ACC112 (cell line): ENCODE measurements around the gene NDE1.
"Not testable (repeated sequence)": the region's sequence is repeated elsewhere in the genome, so short reads cannot be mapped to it uniquely, and the experiment has no call there.

ENCODE experiments used
- H2AFZ ChIP-seq: fragments of 200-600 bp; sonication (generic); one replicate; pipeline ENCODE4 v1.6.0; 2017; ENCODE audit warnings: antibody characterized with exemption, low read length; ENCODE audit not compliant: unreplicated experiment
- H3K27ac ChIP-seq: fragments of 200-600 bp; sonication (generic); 2 replicates; pipeline ENCODE4 v1.5.1; 2014; ENCODE audit warnings: low read depth, mild to moderate bottlenecking, antibody characterized with exemption, low read length, moderate library complexity
- H3K27me3 ChIP-seq: fragments of 200-600 bp; sonication (generic); 2 replicates; pipeline ENCODE4 v1.6.1; 2014; ENCODE audit warnings: mild to moderate bottlenecking, antibody characterized with exemption, low read length, moderate library complexity, mixed read lengths; ENCODE audit not compliant: insufficient read depth
- H3K36me3 ChIP-seq: fragments of 200-600 bp; sonication (generic); 2 replicates; pipeline ENCODE4 v1.6.1; 2016; ENCODE audit warnings: mild to moderate bottlenecking, antibody characterized with exemption, low read length, moderate library complexity, mixed read lengths; ENCODE audit not compliant: insufficient read depth
- H3K4me1 ChIP-seq: fragments of 200-600 bp; sonication (generic); one replicate; pipeline ENCODE4 v1.6.1; 2016; ENCODE audit warnings: low read length, mixed read lengths; ENCODE audit not compliant: insufficient read depth, unreplicated experiment, control insufficient read depth
- H3K4me3 ChIP-seq: fragments of 200-600 bp; sonication (generic); 2 replicates; pipeline ENCODE4 v1.5.1; 2014; ENCODE audit warnings: mild to moderate bottlenecking, low read depth, low read length
- H3K79me2 ChIP-seq: fragments of 200-600 bp; sonication (generic); one replicate; pipeline ENCODE4 v1.6.0; 2016; ENCODE audit warnings: low read length; ENCODE audit not compliant: control insufficient read depth, unreplicated experiment, insufficient read depth

NDE1 gene, protein sequence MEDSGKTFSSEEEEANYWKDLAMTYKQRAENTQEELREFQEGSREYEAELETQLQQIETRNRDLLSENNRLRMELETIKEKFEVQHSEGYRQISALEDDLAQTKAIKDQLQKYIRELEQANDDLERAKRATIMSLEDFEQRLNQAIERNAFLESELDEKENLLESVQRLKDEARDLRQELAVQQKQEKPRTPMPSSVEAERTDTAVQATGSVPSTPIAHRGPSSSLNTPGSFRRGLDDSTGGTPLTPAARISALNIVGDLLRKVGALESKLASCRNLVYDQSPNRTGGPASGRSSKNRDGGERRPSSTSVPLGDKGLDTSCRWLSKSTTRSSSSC

DNA sequence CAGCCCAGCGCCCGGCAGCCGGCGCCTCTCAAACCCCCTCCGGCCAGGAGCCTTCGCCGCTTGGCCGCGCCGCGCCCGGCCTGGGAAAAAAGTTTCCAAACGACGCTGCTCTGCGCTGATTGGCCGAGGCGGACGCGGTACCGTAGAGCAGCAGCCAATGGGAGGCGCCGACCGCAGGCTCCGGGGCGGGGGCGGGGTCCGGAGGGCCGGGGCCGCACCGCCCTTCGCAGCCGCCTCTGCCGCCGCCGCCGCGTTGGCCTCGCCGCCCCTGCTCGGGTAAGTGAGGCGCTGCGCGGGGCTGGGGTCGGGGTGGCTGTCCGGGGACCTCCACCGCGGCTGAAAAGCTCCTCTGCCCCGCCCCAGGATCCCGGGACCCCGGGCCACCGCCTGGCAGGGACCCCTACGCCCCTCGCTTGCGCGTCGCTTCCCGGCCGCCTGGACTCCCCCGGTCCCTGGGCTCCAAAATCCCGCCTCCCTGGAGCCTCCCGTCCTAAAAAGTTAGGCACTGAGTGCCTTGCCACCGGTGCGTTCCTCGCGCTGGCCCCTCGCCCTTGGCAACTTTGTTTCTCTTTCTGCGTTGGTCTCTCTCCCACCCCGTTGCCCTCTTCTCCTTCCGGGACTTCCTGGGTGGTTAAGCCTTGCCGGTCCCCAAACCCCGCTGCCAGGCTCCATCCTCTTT is at the start of gene NDE1:
Gene NDE1, plus strand, starts transcription at position 227 of the 679 bp plus-strand sequence. CDS start 14,534 bp downstream, outside the sequence.
- peak within 1 kb of the TSS; percentile 96 for H2AFZ ChIP-seq
- H3K4me3 ChIP-seq, result peak within 1 kb of the TSS; percentile 91
- peaks cover 3% of the 10 kb centered on the region; the same call in 1 of the 2 replicates for H3K36me3 ChIP-seq
- H3K4me1 ChIP-seq, result peaks cover 19% of the 10 kb centered on the region
- no peaks in the 10 kb centered on the region for H3K27me3 ChIP-seq
- H3K79me2 ChIP-seq, result peaks cover 48% of the 10 kb centered on the region
- H3K27ac ChIP-seq, result peak within 1 kb of the TSS; percentile 20; the same call in 1 of the 2 replicates

DNA sequence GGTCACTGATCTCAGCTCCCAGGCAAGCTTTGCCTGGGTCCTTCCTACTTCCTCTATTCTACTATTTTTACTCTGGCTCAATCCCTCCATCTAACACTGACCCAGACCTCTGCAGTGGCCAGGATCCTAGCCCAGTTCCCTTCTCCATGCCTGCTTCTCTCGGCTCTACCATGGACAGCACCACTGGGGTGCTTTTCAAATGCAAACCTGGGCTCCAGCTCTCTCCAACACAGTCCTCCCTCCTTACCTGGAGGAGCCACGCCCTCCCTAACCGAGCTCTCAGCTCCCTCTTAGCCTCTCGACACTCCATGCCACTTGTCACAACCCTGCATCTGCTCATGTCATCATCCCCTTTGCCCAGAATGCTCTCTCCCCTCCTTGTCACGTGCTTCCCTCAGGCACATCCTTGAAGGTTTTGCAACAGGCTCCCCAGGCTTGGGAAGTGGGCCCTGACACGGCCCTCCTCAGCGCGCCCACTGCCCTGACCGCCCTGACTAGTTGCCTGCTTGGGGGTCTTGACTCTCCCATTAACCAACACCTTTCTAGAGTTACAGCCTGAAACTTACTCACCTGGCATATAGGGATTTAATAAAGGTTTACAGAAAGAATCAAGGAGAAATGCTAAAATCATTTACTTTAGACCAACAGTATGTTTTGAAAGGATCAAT is 48.7 kb upstream of the NDE1 start:
- Histone ChIP-seq H3K27me3 (no peaks in the 10 kb centered on the region), H3K4me1 (no peaks in the 10 kb centered on the region), H2AFZ (no peak overlapping the region), H3K36me3 (peaks cover 31% of the 10 kb centered on the region), H3K27ac (no peak overlapping the region), H3K79me2 (no peaks in the 10 kb centered on the region), H3K4me3 (no peak overlapping the region)

DNA sequence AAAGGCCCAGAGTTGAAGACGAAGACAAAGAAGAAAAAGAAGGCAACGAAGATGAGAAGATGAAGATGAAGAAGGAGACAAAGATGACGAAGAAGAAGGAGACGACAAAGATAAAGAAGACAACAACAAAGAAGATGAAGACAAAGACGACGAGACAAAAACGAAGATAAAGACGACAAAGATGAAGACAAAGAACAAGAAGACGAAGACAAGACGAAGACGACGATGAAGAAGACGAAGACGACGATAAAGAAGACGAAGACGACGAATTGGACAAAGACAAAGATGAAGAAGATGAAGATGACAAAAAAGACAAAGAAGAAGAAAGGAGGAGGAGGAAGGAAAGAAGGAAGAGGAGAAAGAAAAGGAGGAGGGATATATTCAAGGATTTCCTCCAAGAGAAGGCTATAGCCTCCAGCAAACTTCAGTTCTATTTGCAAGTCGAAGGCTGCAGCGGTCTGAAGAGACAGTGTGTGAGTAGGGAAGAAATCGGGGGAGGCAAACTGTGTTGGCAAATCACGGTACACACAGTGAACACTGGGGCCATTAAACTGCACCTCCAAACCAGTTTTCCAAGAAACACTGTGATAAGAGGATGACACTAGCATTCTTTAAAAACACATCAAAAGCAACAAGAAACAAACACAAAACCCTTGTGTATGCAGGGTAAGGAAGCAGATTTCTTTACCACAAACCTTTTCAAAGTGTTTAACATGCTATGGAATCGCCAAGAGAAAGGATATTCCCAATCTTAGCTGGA is 47.6 kb upstream of the NDE1 start:
- peaks cover 31% of the 10 kb centered on the region for H3K36me3 ChIP-seq
- no peaks in the 10 kb centered on the region for H3K79me2 ChIP-seq

DNA sequence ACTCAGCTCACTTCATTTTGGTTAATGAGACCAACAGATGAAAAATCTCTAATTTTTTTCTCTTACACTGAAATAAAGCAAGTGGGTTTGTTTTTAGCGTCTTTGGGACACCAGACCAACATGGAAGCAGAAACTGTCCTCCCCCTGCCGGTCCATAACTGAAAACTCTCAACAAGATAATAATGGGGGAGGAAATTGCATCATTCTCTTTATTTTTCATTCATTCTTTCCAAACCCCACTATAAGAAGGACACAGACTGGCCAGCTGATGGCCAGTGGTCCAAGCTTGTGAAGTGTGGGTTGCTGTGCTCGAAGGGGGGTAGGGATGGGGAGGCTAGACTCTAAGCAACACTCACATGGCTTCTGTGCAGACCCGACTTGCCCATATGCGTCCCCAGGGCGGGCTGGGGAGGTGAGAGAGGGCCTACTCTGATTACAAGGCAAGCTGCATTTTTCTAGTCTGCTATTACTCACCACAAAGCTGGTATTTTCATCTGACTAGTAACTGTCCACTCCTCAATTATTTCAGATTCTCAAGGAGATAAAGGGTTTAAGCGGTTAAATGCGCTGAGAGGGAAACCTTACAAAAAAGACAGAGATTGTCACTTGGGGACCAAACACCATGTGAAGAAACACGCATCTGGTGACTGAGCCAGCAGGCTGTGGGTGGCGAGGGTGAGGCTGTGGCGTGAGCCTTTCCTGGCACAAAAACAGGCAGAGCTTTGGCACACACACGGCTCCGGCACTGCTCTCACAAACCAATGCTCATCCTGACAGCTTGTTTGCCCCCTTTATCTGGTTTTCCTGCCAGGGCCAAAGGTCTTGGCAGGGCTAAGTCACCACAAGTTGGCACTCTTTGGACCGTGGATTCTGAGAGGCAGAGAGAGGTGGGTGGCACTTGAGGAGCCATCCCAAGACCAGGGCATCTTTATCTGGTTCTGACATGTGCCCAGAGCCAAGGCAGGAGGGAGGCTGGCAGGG is 45.3 kb upstream of the NDE1 start:
- peaks cover 31% of the 10 kb centered on the region for H3K36me3 ChIP-seq
- peaks cover 9% of the 10 kb centered on the region for H3K4me1 ChIP-seq
- no peak overlapping the region for H3K27ac ChIP-seq
- H3K4me3 ChIP-seq, result no peak overlapping the region
- H3K79me2 ChIP-seq, result no peaks in the 10 kb centered on the region
- H2AFZ ChIP-seq, result no peak overlapping the region
- H3K27me3 ChIP-seq, result no peaks in the 10 kb centered on the region

More for the DNA sequence above, 47.6 kb upstream of the NDE1 start:
- no peaks in the 10 kb centered on the region for H3K27me3 ChIP-seq
- peaks cover 1% of the 10 kb centered on the region for H3K4me1 ChIP-seq
- no peak overlapping the region for H3K4me3 ChIP-seq
- no peak overlapping the region for H2AFZ ChIP-seq
- H3K27ac ChIP-seq, result no peak overlapping the region

DNA sequence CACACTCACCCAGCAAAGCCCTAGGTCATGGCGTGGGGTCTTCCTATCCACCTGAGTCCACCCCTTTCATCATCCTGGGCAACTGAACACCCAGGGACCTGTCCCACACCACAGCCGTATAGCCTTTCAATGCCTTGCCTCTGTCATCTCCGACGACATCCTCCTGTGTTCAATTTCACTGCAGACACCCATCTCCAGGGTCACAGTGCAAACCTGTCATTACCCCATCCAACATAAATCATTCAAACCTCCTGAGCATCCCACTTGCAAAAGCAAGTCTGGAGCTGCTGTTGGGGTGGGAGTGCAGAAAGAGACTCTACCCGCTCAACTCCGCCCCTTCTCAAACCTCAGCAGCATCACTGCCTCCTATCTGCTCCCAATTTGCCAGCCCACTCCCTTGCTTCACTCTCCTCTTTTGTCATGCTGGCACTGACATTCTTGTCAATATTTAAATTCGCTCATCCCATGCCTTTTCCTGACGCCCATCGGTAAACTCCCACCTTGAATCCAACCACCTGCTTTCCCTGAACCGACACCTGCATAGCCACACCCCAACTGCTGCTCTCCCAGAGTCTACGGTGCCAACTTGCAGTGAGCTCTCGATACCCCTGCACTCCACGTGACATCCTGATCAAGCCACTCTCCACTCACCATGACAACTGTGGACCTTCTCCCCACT is 44.1 kb upstream of the NDE1 start:
- peaks cover 9% of the 10 kb centered on the region for H3K4me1 ChIP-seq
- H3K36me3 ChIP-seq, result peaks cover 41% of the 10 kb centered on the region
- H3K27ac ChIP-seq, result no peak overlapping the region
- H3K4me3 ChIP-seq, result no peak overlapping the region
- H3K27me3 ChIP-seq, result no peaks in the 10 kb centered on the region
- no peaks in the 10 kb centered on the region for H3K79me2 ChIP-seq
- H2AFZ ChIP-seq, result no peak overlapping the region

DNA sequence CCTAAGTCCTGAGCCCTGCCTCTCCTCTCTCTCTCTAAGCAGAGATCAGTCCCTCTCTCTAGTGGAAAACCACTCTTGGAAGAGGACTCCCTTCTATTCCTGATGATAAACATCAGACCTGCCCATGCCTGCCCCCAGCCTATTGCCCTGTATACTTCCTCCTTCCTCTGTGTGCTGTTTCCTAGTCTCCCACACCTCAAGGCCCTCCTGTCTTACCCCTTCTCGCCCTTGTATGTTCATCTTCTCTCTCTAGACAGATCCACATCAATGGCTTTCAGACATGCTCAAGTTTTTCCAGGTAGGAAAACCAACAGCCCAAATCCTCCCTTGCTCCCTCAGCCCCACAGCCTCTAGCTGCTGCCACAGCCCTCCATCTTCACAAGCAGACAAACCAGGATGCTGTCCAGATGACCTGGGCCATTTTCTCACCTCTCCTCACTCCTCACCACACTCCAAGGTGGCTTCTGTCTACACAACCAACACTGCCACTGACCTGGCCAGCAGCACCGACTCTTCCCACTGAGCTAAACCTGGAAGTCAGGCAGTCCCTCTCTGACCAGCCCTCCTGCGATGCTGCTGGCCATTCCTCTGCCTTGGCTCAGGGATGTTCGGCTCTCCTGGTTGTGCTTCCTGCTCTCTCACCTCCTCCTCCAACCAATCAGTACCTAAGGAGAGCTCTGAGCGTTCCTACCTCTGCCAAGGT is 43.4 kb upstream of the NDE1 start:
- Histone ChIP-seq H3K4me3 (no peak overlapping the region), H3K4me1 (peaks cover 9% of the 10 kb centered on the region), H3K27me3 (no peaks in the 10 kb centered on the region), H3K27ac (no peak overlapping the region), H2AFZ (no peak overlapping the region), H3K36me3 (peaks cover 45% of the 10 kb centered on the region), H3K79me2 (no peaks in the 10 kb centered on the region)

DNA sequence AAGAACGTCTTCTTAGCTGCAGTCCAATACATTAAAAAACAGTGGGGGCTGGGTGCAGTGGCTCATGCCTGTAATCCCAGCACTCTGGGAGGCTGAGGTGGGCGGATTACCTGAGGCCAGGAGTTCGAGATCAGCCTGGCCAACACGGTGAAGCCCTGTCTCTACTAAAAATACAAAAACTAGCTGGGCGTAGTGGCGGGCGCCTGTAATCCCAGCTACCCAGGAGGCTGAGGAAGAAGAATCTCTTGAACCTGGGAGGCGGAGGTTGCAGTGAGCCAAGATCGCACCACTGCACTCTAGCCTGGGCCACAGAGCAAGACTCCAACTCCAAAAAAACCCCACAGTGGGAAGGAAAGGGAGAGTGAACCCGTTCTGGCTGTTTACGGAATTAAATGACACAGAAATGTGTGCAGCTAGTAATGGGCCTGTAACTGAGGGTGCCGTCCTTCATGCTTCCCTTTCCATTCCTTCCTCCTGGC is 42.8 kb upstream of the NDE1 start:
- not testable (repeated sequence) for H3K27ac ChIP-seq, H3K79me2 ChIP-seq, H3K4me3 ChIP-seq, H3K4me1 ChIP-seq, H3K27me3 ChIP-seq, H2AFZ ChIP-seq
- H3K36me3 ChIP-seq, result peaks cover 44% of the 10 kb centered on the region

DNA sequence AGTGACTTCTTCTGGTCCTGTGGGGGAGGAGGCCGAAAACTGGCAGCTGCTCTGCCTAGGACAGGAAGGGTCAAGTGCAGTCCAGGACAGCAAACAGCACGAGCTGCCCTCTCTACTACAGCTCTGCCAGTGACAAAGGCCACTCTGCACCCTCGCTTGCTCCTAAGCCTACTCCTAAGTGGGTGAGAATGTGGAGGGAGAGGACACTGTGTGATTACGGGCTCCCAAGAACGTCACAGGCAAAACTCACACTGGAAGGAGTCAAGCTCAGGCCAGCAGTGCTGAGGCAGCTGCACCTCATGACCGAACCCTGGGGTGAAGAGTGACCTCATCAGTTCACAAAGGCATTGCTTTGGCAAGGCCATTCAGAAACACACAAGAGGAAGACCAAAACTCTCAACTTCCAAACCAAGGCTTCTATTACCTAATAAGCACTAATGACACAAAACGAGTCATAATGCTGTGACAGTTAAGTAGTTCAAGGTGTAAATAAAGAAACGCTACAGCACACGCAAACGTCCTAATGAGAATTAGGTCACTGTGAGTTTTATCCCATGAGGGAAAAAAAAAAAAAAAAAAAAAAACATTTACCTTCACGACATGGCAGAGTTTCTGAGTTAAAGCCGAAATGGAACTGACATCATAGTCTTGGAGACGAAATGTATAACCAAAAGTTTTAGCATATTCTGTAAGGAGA is 42.2 kb upstream of the NDE1 start:
- Histone ChIP-seq H3K36me3 (peaks cover 44% of the 10 kb centered on the region), H3K27me3 (no peaks in the 10 kb centered on the region), H3K4me3 (no peak overlapping the region), H3K79me2 (no peaks in the 10 kb centered on the region), H2AFZ (no peak overlapping the region), H3K4me1 (peaks cover 9% of the 10 kb centered on the region), H3K27ac (peak overlapping the region; percentile 4; the same call in 1 of the 2 replicates)
